ENCODE measurements around the gene HBE1.

Gene HBE1

GRCh38 chr11:5240056-5240455 is 29.7 kb downstream of the HBE1 start:
- H3K36me3 ChIP-seq (ENCODE audit: insufficient read depth, low read length): no peaks in the 10 kb centered on the region
- no peaks in the 10 kb centered on the region for H3K4me1 ChIP-seq (ENCODE audit: control insufficient read depth, insufficient read depth, low read length)
- no peak overlapping the region for H3K4me2 ChIP-seq (ENCODE audit: low read length)
- H3K9me3 ChIP-seq (replicated peaks; ENCODE audit: low read length): no peaks in the 10 kb centered on the region
- no peak overlapping the region for H3K4me3 ChIP-seq (ENCODE audit: low read length)
- peaks cover 2% of the 10 kb centered on the region for H3K27me3 ChIP-seq (ENCODE audit: control insufficient read depth, insufficient read depth, low read length)
- no peak overlapping the region for H3K9ac ChIP-seq (ENCODE audit: low read depth, low read length)

GRCh38 chr11:5239046-5239445 is 30.7 kb downstream of the HBE1 start:
- Histone ChIP-seq H3K4me2 (ENCODE audit: low read length) (no peak overlapping the region), H3K4me1 (ENCODE audit: control insufficient read depth, insufficient read depth, low read length) (no peaks in the 10 kb centered on the region), H3K27me3 (ENCODE audit: control insufficient read depth, insufficient read depth, low read length) (peaks cover 9% of the 10 kb centered on the region), H3K9ac (ENCODE audit: low read depth, low read length) (no peak overlapping the region), H3K36me3 (ENCODE audit: insufficient read depth, low read length) (no peaks in the 10 kb centered on the region), H3K9me3 (replicated peaks; ENCODE audit: low read length) (no peaks in the 10 kb centered on the region), H3K4me3 (ENCODE audit: low read length) (no peak overlapping the region)

GRCh38 chr11:5238486-5238885 is 31.3 kb downstream of the HBE1 start:
- Histone ChIP-seq H3K4me1 (ENCODE audit: control insufficient read depth, insufficient read depth, low read length) (no peaks in the 10 kb centered on the region), H3K4me3 (ENCODE audit: low read length) (no peak overlapping the region), H3K9me3 (replicated peaks; ENCODE audit: low read length) (no peaks in the 10 kb centered on the region), H3K4me2 (ENCODE audit: low read length) (no peak overlapping the region), H3K36me3 (ENCODE audit: insufficient read depth, low read length) (no peaks in the 10 kb centered on the region), H3K27me3 (ENCODE audit: control insufficient read depth, insufficient read depth, low read length) (peaks cover 10% of the 10 kb centered on the region), H3K9ac (ENCODE audit: low read depth, low read length) (no peak overlapping the region)

GRCh38 chr11:5237420-5237819 is 32.3 kb downstream of the HBE1 start:
- Histone ChIP-seq H3K27me3 (ENCODE audit: control insufficient read depth, insufficient read depth, low read length) (peaks cover 10% of the 10 kb centered on the region), H3K4me2 (ENCODE audit: low read length) (no peak overlapping the region), H3K9me3 (replicated peaks; ENCODE audit: low read length) (no peaks in the 10 kb centered on the region), H3K9ac (ENCODE audit: low read depth, low read length) (no peak overlapping the region), H3K36me3 (ENCODE audit: insufficient read depth, low read length) (no peaks in the 10 kb centered on the region), H3K4me1 (ENCODE audit: control insufficient read depth, insufficient read depth, low read length) (no peaks in the 10 kb centered on the region), H3K4me3 (ENCODE audit: low read length) (no peak overlapping the region)

- Histone ChIP-seq H3K27me3 (ENCODE audit: control insufficient read depth, insufficient read depth, low read length) (peaks cover 8% of the 10 kb centered on the region), H3K4me1 (ENCODE audit: control insufficient read depth, insufficient read depth, low read length) (no peaks in the 10 kb centered on the region), H3K4me2 (ENCODE audit: low read length) (no peak overlapping the region), H3K9me3 (replicated peaks; ENCODE audit: low read length) (no peaks in the 10 kb centered on the region), H3K9ac (ENCODE audit: low read depth, low read length) (no peak overlapping the region), H3K36me3 (ENCODE audit: insufficient read depth, low read length) (no peaks in the 10 kb centered on the region), H3K4me3 (ENCODE audit: low read length) (no peak overlapping the region)
Measured at GRCh38 chr11:5235364-5236095, 34.2 kb downstream of the HBE1 start.

- Histone ChIP-seq H3K9ac (ENCODE audit: low read depth, low read length) (no peak within 1 kb of the TSS), H3K4me1 (ENCODE audit: control insufficient read depth, insufficient read depth, low read length) (no peaks in the 10 kb centered on the region), H3K4me3 (ENCODE audit: low read length) (no peak within 1 kb of the TSS), H3K4me2 (ENCODE audit: low read length) (no peak within 1 kb of the TSS), H3K27me3 (ENCODE audit: control insufficient read depth, insufficient read depth, low read length) (peaks cover 8% of the 10 kb centered on the region), H3K9me3 (replicated peaks; ENCODE audit: low read length) (no peaks in the 10 kb centered on the region), H3K36me3 (ENCODE audit: insufficient read depth, low read length) (no peaks in the 10 kb centered on the region)
Measured at GRCh38 chr11:5234381-5234834, 35.3 kb downstream of the HBE1 start, which contains the start of gene HBD. HBD (minus strand) TSS chr11:5234483; CDS start chr11:5234433, 50 bp downstream.

GRCh38 chr11:5233307-5233706 is 36.4 kb downstream of the HBE1 start:
- Histone ChIP-seq H3K9me3 (replicated peaks; ENCODE audit: low read length) (no peaks in the 10 kb centered on the region), H3K36me3 (ENCODE audit: insufficient read depth, low read length) (no peaks in the 10 kb centered on the region), H3K4me2 (ENCODE audit: low read length) (no peak overlapping the region), H3K4me1 (ENCODE audit: control insufficient read depth, insufficient read depth, low read length) (no peaks in the 10 kb centered on the region), H3K4me3 (ENCODE audit: low read length) (no peak overlapping the region), H3K27me3 (ENCODE audit: control insufficient read depth, insufficient read depth, low read length) (peaks cover 8% of the 10 kb centered on the region), H3K9ac (ENCODE audit: low read depth, low read length) (no peak overlapping the region)

- no peak overlapping the region for H3K4me3 ChIP-seq (ENCODE audit: low read length)
- H3K36me3 ChIP-seq (ENCODE audit: insufficient read depth, low read length): no peaks in the 10 kb centered on the region
- no peak overlapping the region for H3K4me2 ChIP-seq (ENCODE audit: low read length)
- no peaks in the 10 kb centered on the region for H3K9me3 ChIP-seq (replicated peaks; ENCODE audit: low read length)
- H3K27me3 ChIP-seq (ENCODE audit: control insufficient read depth, insufficient read depth, low read length): peaks cover 10% of the 10 kb centered on the region
- no peaks in the 10 kb centered on the region for H3K4me1 ChIP-seq (ENCODE audit: control insufficient read depth, insufficient read depth, low read length)
- no peak overlapping the region for H3K9ac ChIP-seq (ENCODE audit: low read depth, low read length)
Measured at GRCh38 chr11:5232821-5233220, 36.9 kb downstream of the HBE1 start.

GRCh38 chr11:5232176-5232575 is 37.6 kb downstream of the HBE1 start:
- Histone ChIP-seq H3K9ac (ENCODE audit: low read depth, low read length) (no peak overlapping the region), H3K4me2 (ENCODE audit: low read length) (no peak overlapping the region), H3K9me3 (replicated peaks; ENCODE audit: low read length) (no peaks in the 10 kb centered on the region), H3K27me3 (ENCODE audit: control insufficient read depth, insufficient read depth, low read length) (peaks cover 10% of the 10 kb centered on the region), H3K4me1 (ENCODE audit: control insufficient read depth, insufficient read depth, low read length) (no peaks in the 10 kb centered on the region), H3K4me3 (ENCODE audit: low read length) (no peak overlapping the region), H3K36me3 (ENCODE audit: insufficient read depth, low read length) (no peaks in the 10 kb centered on the region)

GRCh38 chr11:5231111-5231510 is 38.6 kb downstream of the HBE1 start:
- no peaks in the 10 kb centered on the region for H3K9me3 ChIP-seq (replicated peaks; ENCODE audit: low read length)
- no peak overlapping the region for H3K9ac ChIP-seq (ENCODE audit: low read depth, low read length)
- peaks cover 10% of the 10 kb centered on the region for H3K27me3 ChIP-seq (ENCODE audit: control insufficient read depth, insufficient read depth, low read length)
- H3K4me2 ChIP-seq (ENCODE audit: low read length): no peak overlapping the region
- H3K4me3 ChIP-seq (ENCODE audit: low read length): no peak overlapping the region
- no peaks in the 10 kb centered on the region for H3K4me1 ChIP-seq (ENCODE audit: control insufficient read depth, insufficient read depth, low read length)
- H3K36me3 ChIP-seq (ENCODE audit: insufficient read depth, low read length): no peaks in the 10 kb centered on the region

- H3K4me2 ChIP-seq (ENCODE audit: low read length): no peak overlapping the region
- no peaks in the 10 kb centered on the region for H3K9me3 ChIP-seq (replicated peaks; ENCODE audit: low read length)
- H3K4me3 ChIP-seq (ENCODE audit: low read length): no peak overlapping the region
- no peak overlapping the region for H3K9ac ChIP-seq (ENCODE audit: low read depth, low read length)
- H3K27me3 ChIP-seq (ENCODE audit: control insufficient read depth, insufficient read depth, low read length): peaks cover 10% of the 10 kb centered on the region
- no peaks in the 10 kb centered on the region for H3K4me1 ChIP-seq (ENCODE audit: control insufficient read depth, insufficient read depth, low read length)
- H3K36me3 ChIP-seq (ENCODE audit: insufficient read depth, low read length): no peaks in the 10 kb centered on the region
Measured at GRCh38 chr11:5230266-5230665, 39.5 kb downstream of the HBE1 start.

- no peak overlapping the region for H3K9ac ChIP-seq (ENCODE audit: low read depth, low read length)
- no peak overlapping the region for H3K4me3 ChIP-seq (ENCODE audit: low read length)
- H3K4me2 ChIP-seq (ENCODE audit: low read length): no peak overlapping the region
- no peaks in the 10 kb centered on the region for H3K4me1 ChIP-seq (ENCODE audit: control insufficient read depth, insufficient read depth, low read length)
- H3K27me3 ChIP-seq (ENCODE audit: control insufficient read depth, insufficient read depth, low read length): peaks cover 10% of the 10 kb centered on the region
- no peaks in the 10 kb centered on the region for H3K36me3 ChIP-seq (ENCODE audit: insufficient read depth, low read length)
- H3K9me3 ChIP-seq (replicated peaks; ENCODE audit: low read length): no peaks in the 10 kb centered on the region
Measured at GRCh38 chr11:5229796-5230195, 39.9 kb downstream of the HBE1 start.
